HEK293 (cell line): ENCODE results near the gene RBM20.

Experiments
- CTCF ChIA-PET: fragments of 350-600 bp; formaldehyde crosslinking; extraction: SDS; loops from one replicate; lab custom pipeline; 2021; ENCODE audit warnings: antibody characterized with exemption; lab: Yijun Ruan, JAX
- POLR2A ChIA-PET: fragments of 300-600 bp; formaldehyde crosslinking; extraction: SDS; loops from one replicate; lab custom pipeline; 2020; ENCODE audit warnings: antibody characterized with exemption, inconsistent platforms; lab: Yijun Ruan, JAX
- H3K27ac ChIP-seq: fragments of 200-500 bp; sonication (Bioruptor generic); 2 replicates; pipeline ENCODE4 v1.5.1; 2014; ENCODE audit warnings: low read depth, low read length, control low read depth, inconsistent platforms; ENCODE audit errors: extremely low read depth
- H3K36me3 ChIP-seq, 2 experiments: fragments of 200-500 bp in 1 of 2; sonication (Bioruptor generic) in 1 of 2; 1 replicate in 1 of 2; 2 replicates in 1 of 2; pipeline ENCODE4 v1.5.1; 2014 to 2017; ENCODE audit warnings: inconsistent platforms in 2 of 2, low read length in 2 of 2; ENCODE audit not compliant: control insufficient read depth in 2 of 2, insufficient read depth in 1 of 2
- H3K4me1 ChIP-seq: fragments of 200-500 bp; sonication (Bioruptor generic); 2 replicates; pipeline ENCODE4 v1.5.1; 2014; ENCODE audit warnings: mild to moderate bottlenecking, low read length, inconsistent platforms; ENCODE audit not compliant: control insufficient read depth, insufficient read depth
- H3K4me3 ChIP-seq: 2 replicates; pipeline ENCODE4 v1.5.1; 2011; ENCODE audit warnings: low read depth, mild to moderate bottlenecking, control low read depth, low read length, moderate library complexity
- H3K9me3 ChIP-seq: fragments of 200-500 bp; sonication (Bioruptor generic); 2 replicates; pipeline ENCODE4 v1.5.1; 2014; ENCODE audit warnings: low read depth, low read length, inconsistent platforms; ENCODE audit not compliant: control insufficient read depth, insufficient read depth
- KLF10 ChIP-seq: fragments of 450-650 bp; IDR thresholded peaks from 2 replicates; pipeline ENCODE4 v1.5.1; 2018; ENCODE audit warnings: missing biosample characterization, mild to moderate bottlenecking, missing genetic modification characterization
- KLF8 ChIP-seq: fragments of 450-650 bp; formaldehyde crosslinking; IDR thresholded peaks from 2 replicates; pipeline ENCODE4 v1.5.1; 2016; ENCODE audit warnings: missing biosample characterization, missing genetic modification characterization
- MYNN ChIP-seq: fragments of 450-650 bp; formaldehyde crosslinking; IDR thresholded peaks from 2 replicates; pipeline ENCODE4 v1.5.1; 2016; ENCODE audit warnings: missing biosample characterization, missing genetic modification characterization, borderline replicate concordance
- ZBTB21 ChIP-seq: fragments of 450-650 bp; formaldehyde crosslinking; IDR thresholded peaks from 2 replicates; pipeline ENCODE4 v1.5.1; 2017; ENCODE audit warnings: missing biosample characterization, missing genetic modification characterization
- ZNF280D ChIP-seq: fragments of 450-650 bp; formaldehyde crosslinking; IDR thresholded peaks from 2 replicates; pipeline ENCODE4 v1.5.1; 2016; ENCODE audit warnings: missing biosample characterization, missing genetic modification characterization
- ZNF423 ChIP-seq: fragments of 450-650 bp; formaldehyde crosslinking; IDR thresholded peaks from 2 replicates; pipeline ENCODE4 v1.5.1; 2016; ENCODE audit warnings: missing biosample characterization, missing genetic modification characterization
- ZNF449 ChIP-seq: fragments of 450-650 bp; formaldehyde crosslinking; IDR thresholded peaks from 2 replicates; pipeline ENCODE4 v1.5.1; 2017; ENCODE audit warnings: missing biosample characterization, mild to moderate bottlenecking, missing genetic modification characterization, moderate library complexity
- ZNF580 ChIP-seq: fragments of 450-650 bp; formaldehyde crosslinking; IDR thresholded peaks from 2 replicates; pipeline ENCODE4 v1.5.1; 2016; ENCODE audit warnings: missing biosample characterization, missing genetic modification characterization
- ZSCAN23 ChIP-seq: fragments of 450-650 bp; formaldehyde crosslinking; IDR thresholded peaks from 2 replicates; pipeline ENCODE4 v1.5.1; 2016; ENCODE audit warnings: missing biosample characterization, missing genetic modification characterization
- ZXDB ChIP-seq: fragments of 450-650 bp; formaldehyde crosslinking; IDR thresholded peaks from 2 replicates; pipeline ENCODE4 v1.5.1; 2016; ENCODE audit warnings: missing biosample characterization, missing genetic modification characterization
- TF ChIP-seq, protein P1 (sequence below): fragments of 450-650 bp; formaldehyde crosslinking; IDR thresholded peaks from 2 replicates; pipeline ENCODE4 v1.5.1; 2016; ENCODE audit warnings: missing biosample characterization, missing genetic modification characterization
- TF ChIP-seq, protein P2 (sequence below): fragments of 450-650 bp; IDR thresholded peaks from 2 replicates; pipeline ENCODE4 v1.5.1; 2018; ENCODE audit warnings: missing biosample characterization, missing genetic modification characterization
- TF ChIP-seq, protein P3 (sequence below): fragments of 450-650 bp; formaldehyde crosslinking; IDR thresholded peaks from 2 replicates; pipeline ENCODE4 v1.5.1; 2016; ENCODE audit warnings: missing biosample characterization, missing genetic modification characterization, borderline replicate concordance

Gene RBM20

DNA sequence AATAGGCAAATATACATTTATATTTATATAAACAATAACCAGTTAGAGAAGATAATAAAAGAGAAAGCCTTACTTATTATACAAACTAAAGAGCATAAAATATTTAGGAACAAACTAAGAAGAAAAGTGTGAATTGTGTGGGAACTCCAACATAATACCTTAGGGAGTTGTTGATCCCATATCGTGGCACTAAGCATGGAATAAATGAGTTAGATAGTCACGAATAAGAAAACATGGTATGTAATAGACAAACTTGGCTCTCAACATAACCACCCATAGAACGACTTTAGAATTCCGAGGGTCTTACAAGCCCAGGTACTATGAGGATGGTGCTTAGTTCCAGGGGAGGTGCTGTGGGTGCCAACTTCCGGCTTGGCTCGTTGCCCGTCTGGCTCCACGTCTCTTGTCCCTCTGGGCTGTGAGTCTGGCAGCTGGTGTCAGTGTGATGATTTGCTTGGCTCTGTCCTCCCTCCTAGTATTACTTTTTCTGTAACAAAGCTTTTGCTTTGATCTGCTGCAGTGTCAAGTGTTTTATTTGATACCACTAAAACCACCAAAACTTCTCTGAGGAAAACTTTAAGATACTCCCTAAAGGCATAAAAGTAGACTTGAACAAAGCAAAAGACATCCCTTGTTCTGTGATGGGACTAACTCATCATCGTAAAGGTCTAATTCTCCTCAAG lies 9.5 kb upstream of the RBM20 start (continued):
- TF ChIP-seq, protein P1, sequence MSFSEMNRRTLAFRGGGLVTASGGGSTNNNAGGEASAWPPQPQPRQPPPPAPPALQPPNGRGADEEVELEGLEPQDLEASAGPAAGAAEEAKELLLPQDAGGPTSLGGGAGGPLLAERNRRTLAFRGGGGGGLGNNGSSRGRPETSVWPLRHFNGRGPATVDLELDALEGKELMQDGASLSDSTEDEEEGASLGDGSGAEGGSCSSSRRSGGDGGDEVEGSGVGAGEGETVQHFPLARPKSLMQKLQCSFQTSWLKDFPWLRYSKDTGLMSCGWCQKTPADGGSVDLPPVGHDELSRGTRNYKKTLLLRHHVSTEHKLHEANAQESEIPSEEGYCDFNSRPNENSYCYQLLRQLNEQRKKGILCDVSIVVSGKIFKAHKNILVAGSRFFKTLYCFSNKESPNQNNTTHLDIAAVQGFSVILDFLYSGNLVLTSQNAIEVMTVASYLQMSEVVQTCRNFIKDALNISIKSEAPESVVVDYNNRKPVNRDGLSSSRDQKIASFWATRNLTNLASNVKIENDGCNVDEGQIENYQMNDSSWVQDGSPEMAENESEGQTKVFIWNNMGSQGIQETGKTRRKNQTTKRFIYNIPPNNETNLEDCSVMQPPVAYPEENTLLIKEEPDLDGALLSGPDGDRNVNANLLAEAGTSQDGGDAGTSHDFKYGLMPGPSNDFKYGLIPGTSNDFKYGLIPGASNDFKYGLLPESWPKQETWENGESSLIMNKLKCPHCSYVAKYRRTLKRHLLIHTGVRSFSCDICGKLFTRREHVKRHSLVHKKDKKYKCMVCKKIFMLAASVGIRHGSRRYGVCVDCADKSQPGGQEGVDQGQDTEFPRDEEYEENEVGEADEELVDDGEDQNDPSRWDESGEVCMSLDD (tag by site-specific recombination): no peak
- TF ChIP-seq KLF10 (tag by site-specific recombination) (no peak), ZNF449 (tag by site-specific recombination) (no peak; the same call in 1 of the 2 replicates), KLF8 (no peak), MYNN (tag by site-specific recombination) (no peak), ZXDB (tag by site-specific recombination) (peak; percentile 86), ZNF423 (tag by site-specific recombination) (peak; percentile 40; the same call in 1 of the 2 replicates)
- TF ChIP-seq, protein P2, sequence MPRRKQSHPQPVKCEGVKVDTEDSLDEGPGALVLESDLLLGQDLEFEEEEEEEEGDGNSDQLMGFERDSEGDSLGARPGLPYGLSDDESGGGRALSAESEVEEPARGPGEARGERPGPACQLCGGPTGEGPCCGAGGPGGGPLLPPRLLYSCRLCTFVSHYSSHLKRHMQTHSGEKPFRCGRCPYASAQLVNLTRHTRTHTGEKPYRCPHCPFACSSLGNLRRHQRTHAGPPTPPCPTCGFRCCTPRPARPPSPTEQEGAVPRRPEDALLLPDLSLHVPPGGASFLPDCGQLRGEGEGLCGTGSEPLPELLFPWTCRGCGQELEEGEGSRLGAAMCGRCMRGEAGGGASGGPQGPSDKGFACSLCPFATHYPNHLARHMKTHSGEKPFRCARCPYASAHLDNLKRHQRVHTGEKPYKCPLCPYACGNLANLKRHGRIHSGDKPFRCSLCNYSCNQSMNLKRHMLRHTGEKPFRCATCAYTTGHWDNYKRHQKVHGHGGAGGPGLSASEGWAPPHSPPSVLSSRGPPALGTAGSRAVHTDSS (tag by site-specific recombination): no peak

GRCh38 chr10:110636572-110636931 lies 7.6 kb upstream of the RBM20 start:
- Histone ChIP-seq H3K4me3 (no peak overlapping the region), H3K36me3 (no peaks in the 10 kb centered on the region), H3K9me3 (no peaks in the 10 kb centered on the region), H3K4me1 (peaks cover 37% of the 10 kb centered on the region), H3K27ac (peak overlapping the region; percentile 53; the same call in 1 of the 2 replicates)
- TF ChIP-seq, protein P3, sequence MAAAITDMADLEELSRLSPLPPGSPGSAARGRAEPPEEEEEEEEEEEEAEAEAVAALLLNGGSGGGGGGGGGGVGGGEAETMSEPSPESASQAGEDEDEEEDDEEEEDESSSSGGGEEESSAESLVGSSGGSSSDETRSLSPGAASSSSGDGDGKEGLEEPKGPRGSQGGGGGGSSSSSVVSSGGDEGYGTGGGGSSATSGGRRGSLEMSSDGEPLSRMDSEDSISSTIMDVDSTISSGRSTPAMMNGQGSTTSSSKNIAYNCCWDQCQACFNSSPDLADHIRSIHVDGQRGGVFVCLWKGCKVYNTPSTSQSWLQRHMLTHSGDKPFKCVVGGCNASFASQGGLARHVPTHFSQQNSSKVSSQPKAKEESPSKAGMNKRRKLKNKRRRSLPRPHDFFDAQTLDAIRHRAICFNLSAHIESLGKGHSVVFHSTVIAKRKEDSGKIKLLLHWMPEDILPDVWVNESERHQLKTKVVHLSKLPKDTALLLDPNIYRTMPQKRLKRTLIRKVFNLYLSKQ: no peak
- TF ChIP-seq ZNF580 (tag by site-specific recombination): peak; percentile 82; the same call in 1 of the 2 replicates
- 0 out of 2 replicates have a peak, but pooled peaks have one; percentile 29 for TF ChIP-seq ZBTB21
- peak; percentile 70; the same call in 1 of the 2 replicates for TF ChIP-seq ZNF280D (tag by site-specific recombination)
- TF ChIP-seq ZSCAN23: peak; percentile 58; the same call in 1 of the 2 replicates
- CTCF ChIA-PET: interaction anchor here (1.2 to 1.3 kb wide), 2 partner anchors 26 to 35 kb away, joined by 3 to 4 read pairs; no protein-coding TSS in a partner anchor
- POLR2A ChIA-PET: no interaction called here
